Activated T-cell treated with anti-CD3 and anti-CD28 coated beads, Interleukin-2, amount 50 U/mL, for 72 hours (primary cell): ENCODE data around the gene MYO9B. TPM values are rescaled to one million over a fixed set of nuclear protein-coding genes. Genes with fewer than 3 reads are reported as not detected.
A peak's percentile ranks its signal among the peaks of the same experiment; 100 is the strongest.

Experiments
- ATAC-seq, 2 donors: fragments of 150-1000 bp; cut with Tn5 transposase; replicated peaks in 1 of 2; 2 replicates each; pipeline ENCODE4 v1.10.0; 2021; ENCODE audit warnings: moderate library complexity in 2 of 2, mild to moderate bottlenecking in 1 of 2
- DNase-seq, 2 donors: peaks; one replicate each; pipeline ENCODE4 v3.0.0; 2021 to 2022; ENCODE audit warnings: mixed read lengths in 1 of 2
- H3K27ac Mint-ChIP-seq: one replicate; pipeline ENCODE4 v1.8.0; 2022; ENCODE audit warnings: mild to moderate bottlenecking, moderate library complexity, mixed read lengths
- H3K27me3 Mint-ChIP-seq: one replicate; pipeline ENCODE4 v1.8.0; 2022; ENCODE audit warnings: low read depth, mixed read lengths
- H3K36me3 Mint-ChIP-seq, 2 donors: one replicate each; pipeline ENCODE4 v1.8.0; 2022; ENCODE audit warnings: mixed read lengths in 2 of 2, mild to moderate bottlenecking in 1 of 2; ENCODE audit not compliant: insufficient read depth in 2 of 2
- H3K4me1 Mint-ChIP-seq: one replicate; pipeline ENCODE4 v1.8.0; 2022; ENCODE audit warnings: low read depth, mixed read lengths
- H3K4me3 Mint-ChIP-seq, 2 donors: one replicate each; pipeline ENCODE4 v1.8.0; 2022; ENCODE audit warnings: mild to moderate bottlenecking in 2 of 2, mixed read lengths in 2 of 2, moderate library complexity in 2 of 2
- H3K9me3 Mint-ChIP-seq, 2 donors: one replicate each; pipeline ENCODE4 v1.8.0; 2022; ENCODE audit warnings: mixed read lengths in 2 of 2
- total RNA-seq, 2 donors: library from RNA; stranded (reverse); gene quantifications; one replicate each; pipeline ENCODE4 v1.2.3, GENCODE V29; 2022

Gene MYO9B
- total RNA-seq, 2 donors from 2014 or later = 106 to 135 TPM

GRCh38 chr19:17202713-17203112 lies 127.1 kb downstream of the MYO9B start:
- H3K27me3 Mint-ChIP-seq = no peaks in the 10 kb centered on the region
- H3K4me3 Mint-ChIP-seq = no peak overlapping the region
- H3K36me3 Mint-ChIP-seq = peaks cover 7 to 25% of the 10 kb centered on the region in 2 donors
- ATAC-seq (no peak), DNase-seq (no peak)
- H3K4me1 Mint-ChIP-seq = no peaks in the 10 kb centered on the region
- H3K9me3 Mint-ChIP-seq = no peaks in the 10 kb centered on the region
- no peak overlapping the region for H3K27ac Mint-ChIP-seq

DNA sequence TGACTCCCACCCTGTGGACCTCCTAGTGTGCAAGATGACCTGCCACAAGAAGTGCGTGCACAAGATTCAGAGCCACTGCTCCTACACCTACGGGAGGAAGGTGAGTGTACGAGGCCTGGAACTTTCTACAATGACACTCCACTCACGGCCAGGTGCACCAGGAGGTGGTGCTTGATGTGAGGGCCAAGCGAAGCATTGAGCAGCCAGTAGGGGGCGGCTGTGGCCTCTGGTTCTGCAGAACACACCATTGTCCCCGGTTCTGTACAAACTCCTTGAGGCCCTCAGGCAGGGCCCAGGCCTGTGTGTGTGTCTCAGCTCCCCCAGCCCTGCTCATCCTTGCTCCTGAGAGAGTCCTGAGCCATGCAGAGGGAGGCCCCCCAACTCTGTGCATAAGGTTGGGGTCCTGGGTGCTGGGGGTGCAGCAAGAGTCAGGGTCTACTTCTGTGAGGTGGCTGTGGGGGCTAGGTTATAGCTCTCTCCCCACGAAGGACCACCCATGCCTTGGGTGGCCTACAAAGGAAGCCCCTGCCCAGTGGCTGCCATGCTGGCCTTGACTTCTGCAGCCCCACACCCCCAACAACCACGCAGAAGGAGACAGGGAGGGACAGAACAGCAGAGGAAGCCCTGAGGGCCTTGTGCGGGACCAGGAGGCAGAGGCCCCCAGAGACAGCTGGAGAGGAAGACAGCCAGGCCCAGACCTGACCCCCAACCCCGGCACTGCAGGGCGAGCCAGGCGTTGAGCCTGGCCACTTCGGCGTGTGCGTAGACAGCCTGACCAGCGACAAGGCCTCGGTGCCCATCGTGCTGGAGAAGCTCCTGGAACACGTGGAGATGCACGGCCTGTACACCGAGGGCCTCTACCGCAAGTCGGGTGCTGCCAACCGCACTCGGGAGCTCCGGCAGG lies 129.9 kb downstream of the MYO9B start:
- H3K27me3 Mint-ChIP-seq = no peaks in the 10 kb centered on the region
- peaks cover 8% of the 10 kb centered on the region for H3K4me1 Mint-ChIP-seq
- H3K27ac Mint-ChIP-seq = peak overlapping the region; percentile 24
- DNase-seq (peak; percentile 54 to 56), ATAC-seq (peak; percentile 43 to 49)
- H3K4me3 Mint-ChIP-seq = no peak overlapping the region
- H3K36me3 Mint-ChIP-seq = peaks cover 6 to 27% of the 10 kb centered on the region in 2 donors
- no peaks in the 10 kb centered on the region for H3K9me3 Mint-ChIP-seq

- H3K27me3 Mint-ChIP-seq = no peaks in the 10 kb centered on the region
- DNase-seq = no peak
- H3K27ac Mint-ChIP-seq = no peak overlapping the region
- H3K36me3 Mint-ChIP-seq = peaks cover 5 to 16% of the 10 kb centered on the region in 2 donors
- H3K4me3 Mint-ChIP-seq = no peak overlapping the region
- no peak for ATAC-seq
- no peaks in the 10 kb centered on the region for H3K9me3 Mint-ChIP-seq
- peaks cover 8% of the 10 kb centered on the region for H3K4me1 Mint-ChIP-seq
These were observed 131.4 kb downstream of the MYO9B start for GRCh38 chr19:17206736-17207581.

GRCh38 chr19:17209126-17210036 lies 133.8 kb downstream of the MYO9B start:
- peak; percentile 53 to 54 for ATAC-seq
- H3K27me3 Mint-ChIP-seq = no peaks in the 10 kb centered on the region
- DNase-seq = peak; percentile 54 to 60
- peak overlapping the region; percentile 12 for H3K27ac Mint-ChIP-seq
- H3K36me3 Mint-ChIP-seq = peaks cover 0 to 12% of the 10 kb centered on the region in 2 donors
- H3K9me3 Mint-ChIP-seq = no peaks in the 10 kb centered on the region
- peaks cover 12% of the 10 kb centered on the region for H3K4me1 Mint-ChIP-seq
- no peak overlapping the region for H3K4me3 Mint-ChIP-seq

- Mint-ChIP-seq H3K4me3 (no peak overlapping the region), H3K36me3 (peaks cover 0 to 11% of the 10 kb centered on the region in 2 donors), H3K27me3 (no peaks in the 10 kb centered on the region), H3K9me3 (no peaks in the 10 kb centered on the region), H3K4me1 (peaks cover 19% of the 10 kb centered on the region), H3K27ac (no peak overlapping the region)
- ATAC-seq = no peak
- DNase-seq = no peak
These were observed 134.7 kb downstream of the MYO9B start for GRCh38 chr19:17210296-17210695.

DNA sequence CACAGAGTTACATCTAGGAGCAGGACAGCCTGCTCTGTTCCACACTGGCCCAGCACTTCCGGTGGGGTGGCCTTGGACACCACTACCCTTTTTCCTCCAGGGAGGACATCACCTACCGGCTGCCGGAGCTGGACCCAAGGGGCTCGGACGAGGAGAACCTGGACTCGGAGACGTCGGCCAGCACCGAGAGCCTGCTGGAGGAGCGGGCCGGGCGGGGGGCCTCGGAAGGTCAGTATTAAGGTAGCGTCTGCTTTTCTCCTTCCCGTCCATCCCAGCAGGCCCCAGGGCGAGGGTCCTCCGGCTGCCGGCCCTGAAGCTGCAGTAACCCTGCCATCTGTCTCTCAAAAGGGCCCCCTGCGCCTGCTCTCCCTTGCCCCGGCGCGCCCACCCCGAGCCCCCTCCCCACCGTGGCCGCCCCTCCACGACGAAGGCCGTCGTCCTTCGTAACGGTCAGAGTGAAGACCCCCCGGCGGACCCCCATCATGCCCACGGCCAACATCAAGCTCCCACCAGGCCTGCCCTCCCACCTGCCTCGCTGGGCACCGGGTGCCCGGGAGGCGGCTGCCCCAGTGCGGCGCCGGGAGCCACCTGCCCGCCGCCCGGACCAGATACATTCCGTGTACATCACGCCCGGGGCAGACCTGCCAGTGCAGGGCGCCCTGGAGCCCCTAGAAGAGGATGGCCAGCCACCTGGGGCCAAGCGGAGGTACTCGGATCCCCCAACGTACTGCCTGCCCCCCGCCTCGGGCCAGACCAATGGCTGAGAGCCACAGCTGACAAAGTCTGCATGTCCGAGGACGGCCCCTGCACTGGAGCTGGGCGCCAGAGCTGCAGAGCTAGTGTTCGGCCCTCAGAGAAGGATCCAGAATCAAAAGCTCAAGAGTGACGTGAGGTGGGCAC lies 136.2 kb downstream of the MYO9B start:
- H3K4me3 Mint-ChIP-seq = no peak overlapping the region
- peaks cover 27% of the 10 kb centered on the region for H3K4me1 Mint-ChIP-seq
- H3K27me3 Mint-ChIP-seq = no peaks in the 10 kb centered on the region
- H3K9me3 Mint-ChIP-seq = no peaks in the 10 kb centered on the region
- no peak for DNase-seq
- ATAC-seq = no peak
- H3K27ac Mint-ChIP-seq = no peak overlapping the region
- H3K36me3 Mint-ChIP-seq = peaks cover 0 to 13% of the 10 kb centered on the region in 2 donors

GRCh38 chr19:17213334-17213733 lies 137.8 kb downstream of the MYO9B start:
- DNase-seq = no peak
- H3K36me3 Mint-ChIP-seq = peaks cover 0 to 15% of the 10 kb centered on the region in 2 donors
- no peaks in the 10 kb centered on the region for H3K27me3 Mint-ChIP-seq
- H3K27ac Mint-ChIP-seq = no peak overlapping the region
- H3K9me3 Mint-ChIP-seq = no peaks in the 10 kb centered on the region
- no peak overlapping the region for H3K4me3 Mint-ChIP-seq
- H3K4me1 Mint-ChIP-seq = peaks cover 27% of the 10 kb centered on the region
- ATAC-seq = no peak

DNA sequence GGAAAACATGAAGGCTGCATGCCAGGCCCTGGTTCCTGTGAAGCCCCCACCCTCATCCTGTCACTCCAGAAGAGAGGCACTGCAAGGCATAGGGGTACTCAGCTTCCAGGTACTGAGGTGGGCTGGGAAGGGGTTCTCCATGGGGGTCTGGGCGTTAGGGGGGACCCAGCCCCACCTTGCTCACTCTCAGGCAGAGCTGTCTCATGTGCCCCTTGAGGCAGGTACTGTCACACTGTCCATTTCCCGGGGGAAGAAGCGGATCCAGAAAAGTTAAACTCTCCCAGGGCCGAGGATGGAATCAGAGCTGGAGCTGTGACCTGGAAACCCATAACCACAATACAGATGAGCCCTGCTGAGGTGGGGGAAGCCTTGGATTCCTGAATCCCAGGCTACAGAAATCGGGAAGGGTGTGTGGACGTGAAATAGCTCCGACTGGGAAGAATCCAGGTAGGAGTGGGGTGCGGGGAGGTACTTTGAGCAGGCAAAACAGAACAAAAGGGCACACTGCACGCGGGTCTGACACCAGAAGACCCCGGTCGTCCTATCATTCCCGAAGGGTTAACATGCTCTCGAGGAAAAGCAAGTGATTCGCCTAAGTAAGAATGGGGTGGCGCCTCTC lies 139.0 kb downstream of the MYO9B start:
- Mint-ChIP-seq H3K27ac (peak overlapping the region; percentile 93), H3K36me3 (peaks cover 2 to 15% of the 10 kb centered on the region in 2 donors), H3K9me3 (no peaks in the 10 kb centered on the region), H3K27me3 (no peaks in the 10 kb centered on the region), H3K4me1 (peaks cover 26% of the 10 kb centered on the region), H3K4me3 (peak overlapping the region; percentile 85 to 87)
- no peak for ATAC-seq
- DNase-seq = no peak

- no peaks in the 10 kb centered on the region for H3K9me3 Mint-ChIP-seq
- ATAC-seq = peak; percentile 96 to 98
- no peaks in the 10 kb centered on the region for H3K27me3 Mint-ChIP-seq
- H3K4me1 Mint-ChIP-seq = peaks cover 30% of the 10 kb centered on the region
- peak within 1 kb of the TSS; percentile 93 for H3K27ac Mint-ChIP-seq
- H3K4me3 Mint-ChIP-seq = peak within 1 kb of the TSS; percentile 85 to 87
- DNase-seq = peak; percentile 89 to 91
- peaks cover 2 to 12% of the 10 kb centered on the region in 2 donors for H3K36me3 Mint-ChIP-seq
These were observed 139.8 kb downstream of the MYO9B start, which contains the start of gene USE1 for GRCh38 chr19:17215127-17215971. USE1 (plus strand) TSS chr19:17215357; CDS start chr19:17215406, 49 bp downstream.

DNA sequence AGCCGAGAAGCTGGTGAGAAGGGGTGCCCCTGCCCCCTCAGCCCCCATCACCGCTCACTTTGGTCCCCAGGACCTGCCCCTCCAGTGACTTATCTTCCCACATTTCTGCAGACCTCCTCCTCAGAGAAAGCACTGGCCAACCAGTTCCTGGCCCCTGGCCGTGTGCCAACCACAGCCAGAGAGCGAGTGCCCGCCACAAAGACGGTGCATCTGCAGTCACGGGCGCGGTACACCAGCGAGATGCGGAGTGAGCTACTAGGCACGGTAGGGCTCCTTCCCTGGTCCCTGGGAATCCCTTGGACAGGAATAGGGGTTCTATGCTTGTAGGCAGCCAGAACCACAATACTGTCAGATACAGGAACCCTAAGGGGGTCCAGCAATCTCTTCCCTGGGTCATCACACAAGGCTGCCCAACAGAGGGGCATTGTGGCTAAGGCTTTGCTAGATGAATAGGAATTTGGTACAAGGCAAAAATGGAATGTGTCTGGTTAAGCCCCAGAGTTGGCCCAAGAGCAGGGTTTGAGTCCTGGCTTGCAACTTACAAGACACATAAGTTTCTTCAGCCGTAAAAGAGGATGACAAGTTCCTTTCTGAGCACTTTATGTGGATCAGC lies 140.6 kb downstream of the MYO9B start:
- H3K9me3 Mint-ChIP-seq = no peaks in the 10 kb centered on the region
- H3K4me1 Mint-ChIP-seq = peaks cover 30% of the 10 kb centered on the region
- no peaks in the 10 kb centered on the region for H3K27me3 Mint-ChIP-seq
- DNase-seq (no peak), ATAC-seq (no peak)
- peak overlapping the region; percentile 85 to 87 for H3K4me3 Mint-ChIP-seq
- H3K27ac Mint-ChIP-seq = no peak overlapping the region
- peaks cover 2 to 12% of the 10 kb centered on the region in 2 donors for H3K36me3 Mint-ChIP-seq
